GM18907 (cell line): ENCODE data around the gene QSOX1.

Source experiments
- ATAC-seq: cut with Tn5 transposase; IDR thresholded peaks from one replicate; pipeline ENCODE4 v1.9.1; 2021; ENCODE audit warnings: mild to moderate bottlenecking, moderate library complexity; ENCODE audit not compliant: unreplicated experiment

QSOX1 gene

GRCh38 chr1:180167721-180168467, 13.2 kb downstream of the QSOX1 start:
- ATAC-seq: no peak

GRCh38 chr1:180168786-180169639, 14.3 kb downstream of the QSOX1 start:
- no peak for ATAC-seq

- ATAC-seq: no peak
These were observed 15.0 kb downstream of the QSOX1 start for GRCh38 chr1:180169640-180170195.

GRCh38 chr1:180170546-180171151, 16.0 kb downstream of the QSOX1 start:
- ATAC-seq: no peak

GRCh38 chr1:180171691-180172090, 17.0 kb downstream of the QSOX1 start:
- ATAC-seq: no peak

GRCh38 chr1:180173451-180173850, 18.8 kb downstream of the QSOX1 start:
- ATAC-seq: no peak

GRCh38 chr1:180173952-180174351, 19.3 kb downstream of the QSOX1 start:
- ATAC-seq: no peak

- ATAC-seq: no peak
These were observed 20.6 kb downstream of the QSOX1 start for GRCh38 chr1:180175291-180175690.

GRCh38 chr1:180175806-180176205, 21.1 kb downstream of the QSOX1 start:
- no peak for ATAC-seq

- no peak for ATAC-seq
These were observed 22.3 kb downstream of the QSOX1 start for GRCh38 chr1:180176965-180177364.

GRCh38 chr1:180177931-180178330, 23.3 kb downstream of the QSOX1 start:
- ATAC-seq: no peak

- ATAC-seq: no peak
These were observed 24.0 kb downstream of the QSOX1 start for GRCh38 chr1:180178511-180179161.

- ATAC-seq: no peak
These were observed 24.7 kb downstream of the QSOX1 start for GRCh38 chr1:180179162-180179957.

- ATAC-seq: no peak
These were observed 26.4 kb downstream of the QSOX1 start for GRCh38 chr1:180181048-180181447.

- ATAC-seq: no peak
These were observed 27.4 kb downstream of the QSOX1 start for GRCh38 chr1:180181996-180182642.

GRCh38 chr1:180182643-180183311, 28.1 kb downstream of the QSOX1 start:
- no peak for ATAC-seq

- ATAC-seq: no peak
These were observed 28.8 kb downstream of the QSOX1 start for GRCh38 chr1:180183426-180183825.

GRCh38 chr1:180184041-180184440, 29.4 kb downstream of the QSOX1 start:
- ATAC-seq: no peak

GRCh38 chr1:180185281-180185680, 30.6 kb downstream of the QSOX1 start:
- ATAC-seq: no peak
